PC-3 (cell line): ENCODE data around the gene MPDZ. TPM values are rescaled to one million over a fixed set of nuclear protein-coding genes. Genes with fewer than 3 reads are reported as not detected.

Experiments
- ATAC-seq: fragments of 200-7000 bp; cut with Tn5 transposase; 2 replicates; pipeline ENCODE4 v1.9.1; 2020; ENCODE audit warnings: mild to moderate bottlenecking, moderate library complexity
- BruUV-seq: library from RNA; stranded (reverse); fragments of 400-500 nt; replicated peaks from 2 replicates; lab custom pipeline; 2021; lab: Mats Ljungman, UMichigan
- CTCF ChIA-PET: fragments of 300-600 bp; sonication (Branson Sonifier 250); formaldehyde crosslinking; loops from one replicate; lab custom pipeline; 2022; ENCODE audit warnings: antibody characterized with exemption; lab: Charles Lee
- POLR2A ChIA-PET: fragments of 300-600 bp; sonication (Branson Sonifier 250); formaldehyde crosslinking; loops from one replicate; lab custom pipeline; 2022; ENCODE audit warnings: antibody characterized with exemption; ENCODE audit not compliant: unreplicated experiment; lab: Charles Lee
- DNase-seq: peaks from one replicate; pipeline ENCODE4 v3.0.0-alpha.2; 2015
- H2AFZ ChIP-seq: fragments of 300-600 bp; sonication (generic); 2 replicates; pipeline ENCODE4 v1.6.0; 2016; ENCODE audit warnings: antibody characterized with exemption, low read length
- H3F3A ChIP-seq: fragments of 300-600 bp; sonication (generic); one replicate; pipeline ENCODE4 v1.6.0; 2017; ENCODE audit warnings: antibody characterized with exemption, low read length, control low read depth, mild to moderate bottlenecking; ENCODE audit not compliant: unreplicated experiment
- H3K27ac ChIP-seq: fragments of 300-600 bp; sonication (generic); 2 replicates; pipeline ENCODE4 v1.5.1; 2016; ENCODE audit warnings: mild to moderate bottlenecking, low read length
- H3K27me3 ChIP-seq: fragments of 300-600 bp; sonication (generic); 2 replicates; pipeline ENCODE4 v1.6.1; 2016; ENCODE audit warnings: low read length, mixed read lengths
- H3K36me3 ChIP-seq: fragments of 300-600 bp; sonication (generic); 2 replicates; pipeline ENCODE4 v1.6.1; 2016; ENCODE audit warnings: low read depth, mixed run types, low read length, mixed read lengths
- H3K4me1 ChIP-seq: fragments of 300-600 bp; sonication (generic); 2 replicates; pipeline ENCODE4 v1.5.1; 2016; ENCODE audit warnings: low read length; ENCODE audit not compliant: insufficient read depth
- H3K4me2 ChIP-seq: fragments of 300-600 bp; sonication (generic); 2 replicates; pipeline ENCODE4 v1.6.0; 2016; ENCODE audit warnings: low read length
- H3K4me3 ChIP-seq: fragments of 300-600 bp; sonication (generic); 2 replicates; pipeline ENCODE4 v1.5.1; 2016; ENCODE audit warnings: mild to moderate bottlenecking, low read length, mixed read lengths
- H3K79me2 ChIP-seq: fragments of 300-600 bp; sonication (generic); 2 replicates; pipeline ENCODE4 v1.6.1; 2017; ENCODE audit warnings: low read length, mixed read lengths
- H3K9ac ChIP-seq: fragments of 300-600 bp; sonication (generic); 2 replicates; pipeline ENCODE4 v1.6.0; 2016; ENCODE audit warnings: mild to moderate bottlenecking, low read length
- H3K9me2 ChIP-seq: fragments of 300-600 bp; sonication (generic); replicated peaks from 2 replicates; pipeline ENCODE4 v1.6.1; 2016; ENCODE audit warnings: mixed run types, low read length, mixed read lengths
- H3K9me3 ChIP-seq: fragments of 300-600 bp; sonication (generic); 2 replicates; pipeline ENCODE4 v1.6.1; 2016; ENCODE audit warnings: low read length, mixed read lengths
- H4K20me1 ChIP-seq: fragments of 300-600 bp; sonication (generic); 2 replicates; pipeline ENCODE4 v1.6.1; 2016; ENCODE audit warnings: low read length, mixed read lengths
- EZH2 ChIP-seq: fragments of 300-600 bp; sonication (generic); IDR thresholded peaks from one replicate; pipeline ENCODE4 v1.6.1; 2017; ENCODE audit warnings: antibody characterized with exemption, mild to moderate bottlenecking, low read length; ENCODE audit not compliant: unreplicated experiment
- EZH2phosphoT487 ChIP-seq: fragments of 300-600 bp; sonication (generic); IDR thresholded peaks from 2 replicates; pipeline ENCODE4 v1.6.1; 2018; ENCODE audit warnings: mild to moderate bottlenecking, antibody characterized with exemption, low read length, borderline replicate concordance
- intact Hi-C: fragments of 100-400 bp; cut with micrococcal nuclease; formaldehyde crosslinking; loops from 2 replicates; pipeline ENCODE4 v1.9.0; 2023
- total RNA-seq: library from RNA; depleted of rRNA; stranded (reverse); fragments of >200 nt; gene quantifications from 2 replicates; pipeline ENCODE4 v1.2.3, GENCODE V29; 2014
- TF ChIP-seq, protein P1 (sequence below): fragments of 300-600 bp; sonication (generic); conservative IDR thresholded peaks from 2 replicates; pipeline ENCODE4 v1.5.1; 2017; ENCODE audit warnings: antibody characterized with exemption, low read depth, mild to moderate bottlenecking, low read length

MPDZ gene
- total RNA-seq, 1 experiment from 2014 or later, result 6.1 TPM

GRCh38 chr9:13163287-13163686, 116.2 kb downstream of the MPDZ start:
- H3K4me1 ChIP-seq, result peaks cover 10% of the 10 kb centered on the region
- no peak for TF ChIP-seq EZH2phosphoT487
- TF ChIP-seq EZH2, result no peak
- TF ChIP-seq, protein P1, sequence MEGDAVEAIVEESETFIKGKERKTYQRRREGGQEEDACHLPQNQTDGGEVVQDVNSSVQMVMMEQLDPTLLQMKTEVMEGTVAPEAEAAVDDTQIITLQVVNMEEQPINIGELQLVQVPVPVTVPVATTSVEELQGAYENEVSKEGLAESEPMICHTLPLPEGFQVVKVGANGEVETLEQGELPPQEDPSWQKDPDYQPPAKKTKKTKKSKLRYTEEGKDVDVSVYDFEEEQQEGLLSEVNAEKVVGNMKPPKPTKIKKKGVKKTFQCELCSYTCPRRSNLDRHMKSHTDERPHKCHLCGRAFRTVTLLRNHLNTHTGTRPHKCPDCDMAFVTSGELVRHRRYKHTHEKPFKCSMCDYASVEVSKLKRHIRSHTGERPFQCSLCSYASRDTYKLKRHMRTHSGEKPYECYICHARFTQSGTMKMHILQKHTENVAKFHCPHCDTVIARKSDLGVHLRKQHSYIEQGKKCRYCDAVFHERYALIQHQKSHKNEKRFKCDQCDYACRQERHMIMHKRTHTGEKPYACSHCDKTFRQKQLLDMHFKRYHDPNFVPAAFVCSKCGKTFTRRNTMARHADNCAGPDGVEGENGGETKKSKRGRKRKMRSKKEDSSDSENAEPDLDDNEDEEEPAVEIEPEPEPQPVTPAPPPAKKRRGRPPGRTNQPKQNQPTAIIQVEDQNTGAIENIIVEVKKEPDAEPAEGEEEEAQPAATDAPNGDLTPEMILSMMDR, result no peak
- no peaks in the 10 kb centered on the region for H3K9me3 ChIP-seq
- DNase-seq (no peak), ATAC-seq (no peak)
- POLR2A ChIA-PET, result no interaction called here
- H3F3A ChIP-seq, result no peaks in the 10 kb centered on the region
- H3K9ac ChIP-seq, result no peak overlapping the region
- CTCF ChIA-PET, result no interaction called here
- no peaks in the 10 kb centered on the region for H3K9me2 ChIP-seq
- no peaks in the 10 kb centered on the region for H4K20me1 ChIP-seq
- H3K79me2 ChIP-seq, result no peaks in the 10 kb centered on the region
- no peak overlapping the region for H3K4me3 ChIP-seq
- H3K36me3 ChIP-seq, result no peaks in the 10 kb centered on the region; the same call in 1 of the 2 replicates
- H3K27me3 ChIP-seq, result no peaks in the 10 kb centered on the region
- no peak overlapping the region for H3K27ac ChIP-seq
- no peak overlapping the region for H3K4me2 ChIP-seq
- no peak overlapping the region for H2AFZ ChIP-seq
- intact Hi-C loops, result no loop called here
- BruUV-seq, result no TSS peak

GRCh38 chr9:13160051-13160450, 119.4 kb downstream of the MPDZ start:
- no peak for ATAC-seq
- Histone ChIP-seq H3K27me3 (no peaks in the 10 kb centered on the region), H3K9me3 (no peaks in the 10 kb centered on the region), H3K4me3 (no peak overlapping the region), H2AFZ (no peak overlapping the region), H3F3A (no peaks in the 10 kb centered on the region), H3K9me2 (no peaks in the 10 kb centered on the region), H3K4me1 (no peaks in the 10 kb centered on the region), H3K36me3 (no peaks in the 10 kb centered on the region), H3K79me2 (no peaks in the 10 kb centered on the region), H3K9ac (no peak overlapping the region), H3K4me2 (no peak overlapping the region), H4K20me1 (no peaks in the 10 kb centered on the region), H3K27ac (no peak overlapping the region)
- no TSS peak for BruUV-seq
- DNase-seq, result no peak
- intact Hi-C loops, result no loop called here
- ChIA-PET POLR2A (no interaction called here), CTCF (no interaction called here)
- TF ChIP-seq, protein P1, result no peak
- no peak for TF ChIP-seq EZH2phosphoT487
- no peak for TF ChIP-seq EZH2

- no peaks in the 10 kb centered on the region for H3K36me3 ChIP-seq
- intact Hi-C loops, result no loop called here
- H2AFZ ChIP-seq, result no peak overlapping the region
- ChIA-PET POLR2A (no interaction called here), CTCF (no interaction called here)
- no peak for TF ChIP-seq EZH2phosphoT487
- TF ChIP-seq, protein P1, result no peak
- no peak for TF ChIP-seq EZH2
- no peak overlapping the region for H3K4me2 ChIP-seq
- no peaks in the 10 kb centered on the region for H3F3A ChIP-seq
- H3K27me3 ChIP-seq, result no peaks in the 10 kb centered on the region
- H3K79me2 ChIP-seq, result no peaks in the 10 kb centered on the region
- no peaks in the 10 kb centered on the region for H3K9me2 ChIP-seq
- no peaks in the 10 kb centered on the region for H4K20me1 ChIP-seq
- no peaks in the 10 kb centered on the region for H3K4me1 ChIP-seq
- no peak overlapping the region for H3K9ac ChIP-seq
- H3K27ac ChIP-seq, result no peak overlapping the region
- ATAC-seq (no peak), DNase-seq (no peak)
- H3K4me3 ChIP-seq, result no peak overlapping the region
- BruUV-seq, result no TSS peak
- H3K9me3 ChIP-seq, result no peaks in the 10 kb centered on the region
Observed at GRCh38 chr9:13158986-13159385, 120.5 kb downstream of the MPDZ start.
